ENCODE results near the gene CEMP1.

CEMP1 gene

GRCh38 chr16:2518823-2519710 is 12.1 kb downstream of the CEMP1 start:
- no peak for FAIRE-seq

DNA sequence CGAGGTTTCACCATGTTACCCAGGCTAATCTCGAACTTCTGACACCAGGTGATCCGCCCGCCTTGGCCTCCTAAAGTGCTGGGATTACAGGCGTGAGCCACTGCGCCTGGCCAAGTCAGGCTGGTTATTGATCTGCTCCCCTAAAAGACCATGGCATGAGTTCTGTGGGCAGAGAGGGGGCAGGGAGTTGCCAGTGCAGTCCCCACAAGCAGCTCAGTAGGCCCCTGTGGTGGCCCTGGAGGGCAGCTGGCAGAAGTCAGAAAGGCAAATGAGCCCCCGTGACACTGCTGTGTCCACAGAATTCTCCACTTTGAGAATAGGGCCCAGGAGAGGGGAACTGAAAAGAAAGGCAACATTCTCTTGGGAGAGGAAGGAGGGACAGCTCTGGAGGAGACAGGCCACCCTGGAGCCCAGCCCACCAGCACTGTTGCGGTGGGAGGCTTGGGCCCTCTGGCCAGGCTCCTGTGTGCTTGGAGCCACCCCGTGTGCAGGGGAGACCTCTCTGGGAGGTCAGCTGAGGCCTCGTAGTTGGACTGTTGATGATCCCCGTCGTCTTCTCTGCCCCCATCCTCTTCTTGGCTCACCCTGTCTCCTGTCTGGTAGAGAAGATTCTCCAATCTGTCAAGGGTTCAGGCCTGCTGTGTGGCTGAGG is 13.1 kb downstream of the CEMP1 start:
- no peak for FAIRE-seq

GRCh38 chr16:2516391-2517240 is 14.6 kb downstream of the CEMP1 start:
- no peak for FAIRE-seq

DNA sequence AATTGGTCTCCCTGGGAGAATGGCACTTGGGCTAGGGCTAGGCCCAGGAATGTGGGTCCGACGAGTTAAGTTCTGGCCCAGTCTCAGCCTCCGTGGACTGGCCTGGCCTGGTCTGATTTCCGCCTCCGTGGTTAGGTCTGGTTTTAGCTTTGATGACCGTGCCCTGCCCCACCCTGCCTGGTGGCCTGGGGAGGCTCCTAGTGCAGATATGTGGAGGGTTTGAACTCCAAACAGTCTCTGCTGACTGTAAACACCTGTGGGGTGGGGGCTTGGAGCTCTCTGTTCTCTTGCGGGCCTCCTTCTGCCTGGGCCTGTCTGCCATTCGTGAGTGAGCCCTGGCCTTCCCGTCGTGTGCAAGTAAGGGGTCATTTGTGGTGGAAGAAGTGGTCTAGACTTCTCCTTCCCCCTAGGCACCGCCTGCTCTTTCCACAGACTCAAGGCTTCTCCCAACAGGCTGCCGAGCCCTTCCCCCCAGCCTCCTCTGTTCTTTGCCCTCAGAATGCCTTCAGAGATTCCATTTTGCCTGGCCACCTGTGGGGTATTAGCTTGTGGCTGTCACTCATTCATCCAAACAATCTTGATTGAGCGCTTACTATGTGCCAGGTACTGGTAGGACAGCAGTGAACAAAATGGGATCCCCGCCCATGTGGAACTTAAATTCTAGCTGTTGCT is 15.9 kb downstream of the CEMP1 start:
- FAIRE-seq: no peak

- no peak for FAIRE-seq
Measured at GRCh38 chr16:2514333-2515179, 16.7 kb downstream of the CEMP1 start.

DNA sequence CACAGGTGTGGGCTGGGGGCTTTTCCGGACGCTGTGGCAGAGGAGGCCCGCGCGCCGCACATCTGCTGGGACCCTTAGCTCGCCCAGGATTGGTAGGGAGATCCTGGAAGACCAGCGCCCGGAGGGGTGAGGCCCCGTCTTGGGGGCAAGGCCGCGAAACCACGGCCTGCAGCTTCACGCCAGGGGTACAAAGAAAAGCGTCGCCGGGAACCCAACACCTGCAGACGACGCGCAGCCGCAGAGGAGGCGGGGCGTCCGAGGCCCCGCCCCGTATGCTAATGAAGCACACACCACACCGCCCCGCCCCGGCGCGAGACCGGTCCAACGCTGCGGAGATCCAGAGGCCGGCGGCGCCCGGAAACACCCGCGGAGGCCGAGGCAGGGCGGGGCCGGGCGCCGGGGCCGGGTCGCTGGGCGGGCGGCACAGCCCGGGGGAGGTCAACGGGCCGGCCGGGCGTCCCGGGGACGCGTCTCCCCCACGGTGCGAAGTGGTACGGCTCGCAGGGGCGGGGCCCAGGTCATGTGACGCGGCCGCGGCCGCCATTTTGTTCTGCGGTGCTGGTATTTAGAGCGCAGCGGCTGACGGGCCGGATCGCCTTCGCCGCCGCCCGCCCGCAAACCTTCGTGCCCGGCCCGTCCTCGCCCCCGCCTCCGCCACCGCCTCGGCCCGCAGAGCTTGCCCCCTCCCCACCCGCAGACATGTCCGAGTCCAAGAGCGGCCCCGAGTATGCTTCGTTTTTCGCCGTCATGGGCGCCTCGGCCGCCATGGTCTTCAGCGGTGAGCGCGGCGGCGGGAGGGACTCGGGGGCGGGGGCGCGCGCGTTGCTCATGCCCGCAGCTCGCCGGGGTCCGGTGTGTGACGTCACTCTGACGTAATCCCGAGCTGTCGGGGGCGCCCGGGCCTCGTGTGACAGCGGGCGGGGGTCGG is 17.5 kb downstream of the CEMP1 start, which contains the start of gene ATP6V0C:
ATP6V0C (plus strand) TSS at position 548 of the 928 bp plus-strand sequence; CDS start at position 700, 152 bp downstream.
- FAIRE-seq: no peak

DNA sequence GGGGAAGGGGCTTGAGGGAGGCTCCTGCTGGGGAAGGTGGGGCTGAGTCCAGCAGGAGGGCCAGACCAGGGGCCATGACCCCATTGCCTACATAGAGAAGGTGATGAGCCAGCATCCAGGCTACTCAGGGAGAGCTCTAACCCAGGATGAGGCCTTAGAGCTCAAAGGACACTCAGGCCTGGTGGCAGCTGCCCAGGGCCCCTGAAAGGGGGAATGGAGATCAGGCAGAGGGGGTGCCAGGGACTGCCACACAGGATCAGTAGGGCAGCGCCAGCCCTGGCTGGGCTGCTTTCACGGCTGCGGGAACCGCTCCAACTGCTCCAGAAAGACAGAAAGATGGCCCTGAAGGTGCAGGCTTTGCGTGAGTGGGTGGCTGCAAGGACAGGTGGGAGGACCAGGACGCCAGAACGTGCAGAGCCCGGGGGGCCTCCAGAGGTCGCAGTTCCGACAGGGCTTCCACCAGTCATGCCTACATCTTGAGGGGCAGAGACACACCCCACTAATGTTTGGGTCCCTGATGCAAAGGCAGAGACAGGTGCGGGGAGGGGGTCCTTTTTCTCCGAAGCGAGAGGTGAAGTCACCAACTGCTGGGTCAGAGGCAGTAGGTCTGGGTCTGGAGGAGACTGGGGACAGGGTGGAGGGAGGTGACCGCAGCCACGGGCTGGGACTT is 18.3 kb downstream of the CEMP1 start:
- no peak for FAIRE-seq

DNA sequence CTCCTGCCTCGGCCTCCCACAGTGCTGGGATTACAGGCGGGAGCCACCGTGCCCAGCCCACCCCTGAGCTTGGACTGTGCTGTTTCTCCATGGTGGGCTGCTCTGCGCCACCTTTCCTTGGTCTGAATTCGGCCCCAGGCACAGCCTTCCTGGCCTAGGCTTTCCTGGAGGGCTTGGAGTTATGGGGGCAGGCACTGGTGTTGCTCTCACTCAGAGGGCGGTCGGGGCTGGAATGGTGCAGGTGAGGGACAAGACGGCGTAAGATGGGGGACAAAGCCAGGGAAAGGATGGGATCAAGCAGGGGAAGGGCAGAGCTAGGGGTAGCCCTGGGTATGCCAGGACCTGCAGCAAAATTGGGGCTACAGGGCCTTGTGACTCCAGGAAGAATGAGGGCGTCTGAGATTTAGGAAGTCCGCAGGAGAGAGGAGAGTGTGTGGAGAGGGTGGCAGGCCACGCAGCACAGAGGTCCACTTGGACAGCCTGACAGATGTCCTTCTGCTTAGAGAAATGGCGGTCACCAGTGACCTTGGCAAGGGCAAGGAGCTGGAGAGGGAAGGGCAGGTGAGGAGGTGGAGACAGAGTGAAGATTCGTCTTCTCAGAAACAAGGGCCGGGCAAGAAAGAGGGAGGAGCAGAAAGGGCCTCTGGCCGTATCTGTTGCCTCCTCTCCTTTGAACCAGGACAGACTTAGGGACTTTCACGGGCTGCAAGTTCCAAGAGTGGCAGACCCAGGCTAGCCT is 19.0 kb downstream of the CEMP1 start:
- FAIRE-seq: no peak

- FAIRE-seq: no peak
Measured at GRCh38 chr16:2511128-2511800, 19.9 kb downstream of the CEMP1 start.

DNA sequence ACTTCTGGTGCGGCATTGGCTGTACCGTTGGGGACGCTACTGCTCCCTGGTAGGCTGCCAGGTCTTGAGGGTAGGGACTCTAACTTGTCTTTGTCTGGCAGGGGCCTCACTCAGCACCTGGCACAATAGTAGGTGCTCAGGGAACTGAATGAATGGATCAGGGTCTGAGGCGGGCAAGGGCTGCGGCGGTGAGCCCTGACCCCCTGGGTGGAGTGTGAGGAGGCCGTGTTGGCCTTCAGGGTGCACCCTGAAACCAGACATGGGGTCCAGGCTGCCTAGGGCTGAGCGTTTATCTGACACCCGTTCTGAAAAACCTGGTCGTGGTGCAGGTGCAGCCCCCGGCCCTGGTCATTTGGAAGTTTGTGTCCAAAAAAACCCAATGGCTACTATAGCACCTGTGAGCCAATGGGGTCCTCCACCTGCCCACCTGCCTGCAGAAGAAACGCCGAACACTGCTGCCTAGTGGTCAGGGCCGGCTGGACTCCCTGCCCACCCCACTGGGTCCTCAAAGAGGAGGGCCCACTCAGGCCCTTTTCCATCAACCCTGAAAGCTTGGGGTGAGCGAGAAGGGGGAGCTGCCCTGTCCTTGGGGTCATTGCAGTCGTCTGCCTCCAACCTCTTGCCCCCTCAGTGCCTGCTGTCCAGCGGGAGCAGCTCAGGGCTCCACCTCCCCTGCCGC is 22.3 kb downstream of the CEMP1 start:
- no peak for FAIRE-seq

GRCh38 chr16:2507665-2508064 is 23.5 kb downstream of the CEMP1 start:
- FAIRE-seq: no peak

GRCh38 chr16:2507052-2507659 is 24.1 kb downstream of the CEMP1 start:
- FAIRE-seq: no peak

GRCh38 chr16:2505695-2506094 is 25.5 kb downstream of the CEMP1 start:
- no peak for FAIRE-seq

DNA sequence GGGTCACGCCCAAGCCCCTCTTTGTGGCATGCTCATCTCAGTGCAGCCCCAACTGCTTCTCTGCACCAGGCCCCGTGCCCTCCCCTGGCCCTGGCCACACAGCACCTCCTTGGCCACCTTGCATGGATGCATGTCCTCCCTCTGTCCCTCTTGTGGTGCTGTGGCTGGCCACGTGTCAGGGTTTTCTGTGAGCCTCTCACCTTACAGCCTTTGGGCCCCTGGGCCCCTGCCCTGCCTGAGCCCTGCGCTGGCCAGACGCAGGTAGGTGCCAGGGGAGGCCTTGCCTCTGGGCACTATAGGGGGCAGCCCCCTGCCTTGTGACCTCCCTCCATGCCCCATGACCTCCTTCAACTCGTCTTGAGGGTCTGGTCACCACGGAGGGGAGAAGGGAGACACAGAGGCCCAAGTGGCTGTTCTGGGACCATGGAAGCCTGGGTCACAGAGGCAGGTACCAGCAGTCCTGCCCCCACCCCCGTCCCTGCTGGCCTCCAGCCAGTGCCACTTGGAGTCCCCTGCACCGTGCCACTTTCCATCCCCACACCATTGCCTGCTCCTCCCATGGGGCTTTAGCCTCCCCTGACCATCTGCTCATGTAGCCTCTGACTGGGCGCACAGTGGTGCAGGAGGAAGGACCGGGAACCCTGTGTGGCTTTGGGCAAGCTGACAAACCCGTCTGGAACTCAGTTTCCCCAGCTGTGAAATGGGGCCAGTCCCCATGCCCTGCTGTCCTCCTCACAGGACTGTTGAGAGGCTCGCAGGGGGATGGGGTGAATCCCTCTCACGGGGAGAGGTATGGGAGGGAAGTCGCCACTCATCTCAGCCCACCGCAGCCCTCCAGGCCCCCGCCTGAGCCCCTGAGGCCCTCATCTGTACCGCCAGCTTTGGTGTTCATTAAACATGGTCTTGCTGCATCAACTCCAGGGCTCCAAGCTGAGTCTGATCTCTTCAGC is 29.0 kb downstream of the CEMP1 start:
- FAIRE-seq: no peak

DNA sequence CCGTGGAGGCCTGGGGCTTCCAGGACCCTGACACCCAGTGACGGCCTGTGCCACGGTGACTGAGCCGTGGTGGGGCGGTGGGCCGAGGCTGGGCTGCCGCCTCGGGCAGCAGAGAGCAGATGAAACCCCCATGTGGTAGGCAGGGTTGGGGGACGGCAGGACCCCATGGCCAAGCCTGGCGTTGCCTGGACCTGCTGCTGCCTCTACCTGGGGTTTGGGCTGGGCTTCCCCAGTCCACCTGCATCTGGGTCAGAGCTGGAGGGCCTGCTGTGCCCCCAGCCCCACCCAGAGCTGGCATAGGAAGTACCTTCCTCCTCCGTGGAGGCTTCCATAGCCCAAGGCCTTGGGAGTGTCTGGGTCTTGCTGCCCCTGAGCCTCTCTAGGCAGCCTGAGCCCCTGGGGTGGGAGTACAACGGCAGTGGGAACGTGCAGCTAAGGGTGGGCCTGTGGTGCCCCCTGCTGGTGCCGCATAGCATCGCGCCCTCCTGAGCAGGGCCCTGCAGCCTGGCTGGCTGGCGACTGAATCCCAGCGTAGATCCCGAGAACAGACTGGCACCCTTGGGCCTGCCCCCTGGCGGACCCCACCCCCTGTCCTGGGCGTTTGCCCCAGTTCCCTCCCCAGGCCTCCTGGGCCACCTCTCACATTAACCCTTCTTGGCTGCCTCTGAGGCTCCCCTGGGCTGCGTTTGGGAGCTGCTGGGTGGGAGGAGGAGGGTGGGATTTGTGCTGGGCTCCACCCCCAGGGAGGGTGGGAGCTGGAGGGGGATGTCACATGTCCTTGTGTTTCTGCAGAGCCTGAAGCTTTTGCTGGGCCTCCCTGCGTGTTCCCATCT is 30.1 kb downstream of the CEMP1 start:
- no peak for FAIRE-seq

Data from islet of Langerhans (tissue), 1 donor.